NCI-H2196 treated with DMSO at 0.1 percent for 48 hours (cell line): Measurements from ENCODE around the gene HSD3B2.
"Not testable (repeated sequence)": the region's sequence is repeated elsewhere in the genome, so short reads cannot be mapped to it uniquely, and the experiment has no call there.

ENCODE experiments used
- DNase-seq: peaks from one replicate; lab custom pipeline; 2025; ENCODE audit not compliant: unreplicated experiment; lab: John Stamatoyannopoulos, UW

Gene HSD3B2

DNA sequence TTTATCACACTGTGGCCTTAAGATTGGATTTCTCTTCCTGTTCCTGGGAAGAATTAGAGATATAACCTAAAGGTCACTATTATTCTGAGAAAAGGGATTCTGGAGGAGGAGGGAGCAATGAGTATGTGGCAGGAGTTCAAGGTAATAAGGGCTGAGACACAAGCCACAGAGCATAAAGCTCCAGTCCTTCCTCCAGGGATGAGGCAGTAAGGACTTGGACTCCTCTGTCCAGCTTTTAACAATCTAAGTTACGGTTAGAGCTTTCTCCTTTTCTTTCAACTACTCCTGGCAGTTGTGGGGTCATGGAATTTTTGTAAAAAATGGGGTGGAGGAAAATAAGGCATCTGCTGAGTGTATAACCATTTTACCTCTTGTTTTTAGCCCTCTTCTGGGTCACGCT, at the start of gene HSD3B2:
Gene HSD3B2 (plus strand): TSS at position 201 of the 400 bp plus-strand sequence. CDS start 270 bp downstream, outside the sequence.
- DNase-seq = no peak

DNA sequence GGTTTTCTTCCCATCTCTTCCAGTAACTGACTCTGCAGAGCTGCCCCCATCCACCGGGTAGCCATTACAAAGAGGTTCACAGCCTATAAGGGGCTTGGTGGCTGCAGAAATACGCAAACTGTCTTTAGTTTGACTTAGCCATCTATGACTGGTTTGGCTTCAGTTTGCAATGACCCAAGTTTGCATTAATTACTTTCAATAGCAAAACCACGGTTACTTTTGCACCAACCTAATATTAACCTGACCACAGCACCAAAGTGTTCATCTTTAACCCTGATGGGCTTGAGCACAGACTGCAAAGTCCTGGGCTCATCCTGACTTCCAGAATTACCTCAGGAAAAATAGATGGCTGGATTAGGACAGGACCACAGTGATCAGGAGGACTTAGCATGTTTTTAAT, 48.5 kb upstream of the HSD3B2 start:
- DNase-seq = no peak

DNA sequence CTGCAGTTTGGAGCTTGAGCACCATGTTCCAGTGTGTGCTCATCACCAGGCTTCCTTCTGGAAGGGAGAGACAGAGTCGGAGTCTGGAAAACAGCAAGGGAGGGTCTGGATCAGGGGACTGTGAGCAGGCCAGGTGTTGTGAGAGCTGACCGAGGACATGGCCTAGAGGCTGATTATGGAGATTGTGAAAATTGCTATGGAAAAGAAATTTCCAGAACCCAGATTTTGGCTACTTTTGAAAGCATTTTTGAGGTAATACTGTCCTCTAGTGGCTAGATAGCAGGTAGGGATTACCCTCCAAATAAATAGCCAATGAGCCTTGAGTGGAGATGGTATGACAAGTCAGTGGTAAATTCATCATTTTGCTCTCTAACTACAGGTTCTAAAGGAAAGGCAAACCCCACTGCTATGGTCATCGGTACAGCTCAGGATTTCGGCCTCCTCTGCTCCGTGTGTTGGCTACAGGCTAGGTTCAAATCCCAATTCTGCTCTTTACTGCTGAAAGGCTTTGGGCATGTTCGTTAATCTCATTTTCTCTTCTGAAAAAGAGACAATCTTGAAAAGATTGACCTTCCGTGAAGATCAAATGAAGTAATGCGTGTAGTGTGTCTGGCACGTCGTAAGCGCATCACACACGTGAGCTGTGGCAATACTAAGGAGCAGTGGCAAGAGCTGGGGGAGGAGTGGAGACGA, 47.4 kb upstream of the HSD3B2 start:
- DNase-seq = no peak

DNA sequence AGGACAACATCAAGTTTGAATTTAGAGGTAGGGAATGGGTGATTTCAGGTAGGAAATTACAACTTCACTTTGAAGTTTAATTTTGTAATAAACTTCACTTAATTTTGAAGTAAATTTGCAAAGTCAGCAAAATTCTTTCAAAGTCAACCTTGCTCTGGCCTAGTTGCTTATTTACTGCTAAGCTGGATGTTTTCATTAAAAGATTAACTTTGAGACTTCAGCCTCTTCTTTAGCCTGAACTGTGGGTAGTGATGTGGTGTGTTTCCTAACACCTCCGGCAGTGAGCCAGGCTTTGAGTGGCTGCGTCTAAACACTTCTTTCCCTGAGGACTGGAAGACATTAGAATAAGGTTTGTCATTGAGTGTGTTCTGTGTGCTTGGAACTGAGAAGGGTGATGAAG, 46.4 kb upstream of the HSD3B2 start, which contains the start of gene HAO2:
Gene HAO2 (plus strand): TSS at position 232 of the 400 bp plus-strand sequence. CDS start 12,301 bp downstream, outside the sequence.
- no peak for DNase-seq

DNA sequence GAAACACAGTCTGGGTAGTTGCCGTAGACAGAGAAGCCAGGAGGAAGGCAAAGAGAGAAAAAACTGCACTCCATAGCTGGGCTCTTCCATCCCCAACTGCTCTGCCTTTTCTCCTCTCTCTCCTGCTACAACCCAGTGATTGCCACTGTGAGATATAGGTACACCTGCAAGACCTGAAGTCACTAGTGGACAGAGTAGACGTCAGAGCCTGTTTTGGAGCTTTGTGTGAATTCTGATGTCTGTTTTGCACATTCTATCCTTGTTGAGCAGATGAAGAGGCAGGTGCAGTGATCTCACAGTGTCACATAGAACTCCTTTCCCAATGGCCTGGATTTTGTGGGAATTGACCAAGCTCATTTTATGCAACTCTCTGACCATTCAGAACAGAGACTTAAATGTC, 44.2 kb upstream of the HSD3B2 start:
- DNase-seq = no peak

DNA sequence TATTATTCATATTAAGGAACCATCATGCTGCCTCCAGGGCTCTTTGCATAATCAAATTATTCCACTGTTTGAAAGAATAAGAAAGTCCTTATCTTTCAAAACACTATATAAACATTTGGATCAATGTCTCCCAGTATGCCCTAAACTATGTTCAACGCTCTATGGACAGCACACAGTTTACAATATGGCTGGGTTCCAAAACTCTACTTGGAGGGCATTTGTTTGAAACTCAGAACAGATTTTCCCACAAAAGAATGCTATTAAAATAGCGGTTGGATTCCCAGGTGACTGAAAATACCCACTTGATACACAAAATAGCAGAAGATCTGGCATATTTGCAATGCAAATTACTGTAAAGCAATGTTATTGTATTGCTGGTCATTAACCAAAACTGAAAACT, 43.1 kb upstream of the HSD3B2 start:
- DNase-seq = no peak

DNA sequence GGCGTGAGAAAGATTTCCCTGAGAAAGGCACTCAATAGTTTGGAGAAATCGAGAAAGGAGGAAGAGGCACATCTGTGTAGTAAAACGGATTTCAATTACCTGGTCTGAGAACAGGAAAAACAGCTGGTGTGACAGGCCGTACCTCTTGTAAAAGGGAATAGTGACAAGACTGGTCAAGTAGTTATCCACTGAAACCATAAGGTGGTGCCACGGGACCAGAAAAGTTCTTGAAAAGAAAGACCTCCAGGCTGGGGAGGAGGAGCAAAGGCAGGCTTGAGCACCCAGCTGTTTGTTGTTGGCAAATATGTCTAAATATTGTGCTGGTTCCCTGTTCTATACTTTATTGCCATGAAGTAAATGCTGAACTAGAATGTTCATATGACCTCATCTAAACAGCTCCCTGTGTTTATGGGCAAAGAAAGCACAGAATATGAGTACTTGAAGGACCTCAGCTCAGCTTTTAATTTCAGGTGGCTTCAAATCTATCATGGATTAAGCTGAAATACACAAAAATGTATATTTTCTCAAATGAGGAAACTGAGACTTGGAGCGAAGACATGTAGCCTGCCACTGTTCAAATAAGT, 42.4 kb upstream of the HSD3B2 start:
- no peak for DNase-seq

DNA sequence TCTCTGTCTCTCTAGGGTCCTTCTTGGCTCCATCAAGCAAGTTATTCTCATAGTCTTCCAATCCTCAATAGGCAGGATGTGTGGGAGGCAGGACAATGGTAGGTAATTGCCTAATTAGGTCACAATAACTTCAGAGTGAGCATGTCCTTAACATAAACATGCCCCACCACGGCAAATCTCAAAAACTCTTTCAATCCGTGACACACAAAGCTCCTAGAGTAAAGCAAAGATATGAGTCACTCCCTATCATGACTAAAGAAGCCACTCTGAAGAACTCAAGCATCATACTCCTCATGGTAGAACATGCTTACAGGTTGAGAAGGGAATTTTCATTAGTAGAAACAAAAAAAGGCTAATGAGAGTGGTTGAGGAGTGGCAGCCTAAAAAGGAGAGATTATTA, 41.5 kb upstream of the HSD3B2 start:
- DNase-seq = no peak

DNA sequence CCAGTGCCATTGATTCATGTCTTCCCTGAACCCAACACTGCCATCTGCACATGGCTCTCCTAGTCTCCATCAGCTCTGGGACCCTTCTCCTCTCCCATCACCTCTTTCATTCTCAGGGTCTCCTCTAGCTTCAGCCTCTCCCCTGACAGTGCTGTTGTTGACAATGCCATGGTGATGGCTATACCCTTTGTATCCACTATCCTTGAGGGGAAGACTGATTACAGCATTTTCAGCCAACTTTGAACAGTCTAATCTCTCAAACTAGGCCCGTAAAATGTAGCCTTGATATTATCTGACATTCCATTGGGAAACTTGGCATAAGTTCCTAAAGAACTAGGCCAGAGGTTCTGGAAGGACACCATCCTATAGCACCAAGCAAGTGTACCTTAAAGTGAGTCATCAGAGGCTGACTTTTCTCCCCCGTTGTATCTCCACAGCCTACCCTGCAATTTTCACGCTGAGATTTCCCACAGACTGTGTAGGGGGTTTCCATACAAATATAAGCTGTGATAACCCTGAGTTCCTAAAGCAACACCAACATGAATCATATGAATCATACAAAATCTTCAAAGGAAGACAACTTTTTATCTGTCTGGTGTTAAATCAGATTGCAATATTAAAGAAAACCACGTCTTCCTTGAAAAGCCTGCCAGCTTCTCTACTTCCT, 40.6 kb upstream of the HSD3B2 start:
- DNase-seq = no peak

DNA sequence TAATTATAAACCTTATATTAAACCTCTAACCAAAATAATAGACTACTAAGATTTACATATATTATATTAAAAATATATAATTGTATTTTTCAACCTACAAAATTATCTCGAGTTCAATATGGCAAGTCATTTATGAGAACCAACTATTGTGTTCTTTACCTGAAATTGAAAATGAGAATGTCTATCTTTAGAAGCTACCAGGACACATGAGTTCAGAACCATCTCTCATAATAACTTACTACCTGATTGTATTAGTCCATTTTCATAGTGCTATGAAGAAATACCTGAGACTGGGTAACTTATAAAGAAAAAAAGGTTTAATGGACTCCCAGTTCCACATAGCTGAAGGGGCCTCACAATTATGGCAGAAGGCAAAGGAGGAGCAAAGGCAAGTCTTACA, 39.6 kb upstream of the HSD3B2 start:
- DNase-seq = no peak

DNA sequence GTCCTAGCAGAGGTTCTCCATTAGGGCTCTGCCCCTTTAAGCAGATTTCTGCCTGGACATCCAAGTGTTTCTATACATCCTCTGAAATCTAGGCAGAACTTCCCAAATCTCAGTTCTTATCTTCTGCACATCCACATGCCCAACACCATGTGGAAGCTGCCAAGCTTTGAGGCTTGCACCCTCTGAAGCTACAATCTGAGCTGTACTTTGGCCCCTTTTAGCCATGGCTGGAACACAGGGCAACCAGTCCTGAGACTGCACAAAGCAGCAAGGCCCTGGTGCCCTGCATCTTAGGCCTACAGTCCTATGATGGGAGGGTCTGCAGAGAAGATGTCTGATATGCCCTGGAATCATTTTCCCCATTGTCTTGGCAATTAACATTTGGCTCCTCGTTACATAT, 38.4 kb upstream of the HSD3B2 start:
- DNase-seq = no peak

DNA sequence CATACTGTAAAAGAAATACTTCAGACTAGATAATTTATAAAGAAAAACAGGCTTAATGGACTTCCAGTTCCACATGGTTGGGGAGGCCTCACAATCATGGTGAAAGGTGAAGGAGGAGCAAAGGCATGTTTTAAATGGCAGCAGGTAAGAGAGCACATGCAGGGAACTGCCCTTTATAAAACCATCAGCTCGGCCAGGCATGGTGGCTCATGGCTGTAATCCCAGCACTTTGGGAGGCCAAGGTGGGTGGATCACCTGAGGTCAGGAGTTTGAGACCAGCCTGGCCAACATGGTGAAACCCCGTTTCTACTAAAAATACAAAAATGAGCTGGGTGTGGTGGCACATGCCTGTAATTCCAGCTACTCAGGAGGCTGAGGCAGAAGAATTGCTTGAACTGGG, 37.4 kb upstream of the HSD3B2 start:
- DNase-seq = not testable (repeated sequence)

DNA sequence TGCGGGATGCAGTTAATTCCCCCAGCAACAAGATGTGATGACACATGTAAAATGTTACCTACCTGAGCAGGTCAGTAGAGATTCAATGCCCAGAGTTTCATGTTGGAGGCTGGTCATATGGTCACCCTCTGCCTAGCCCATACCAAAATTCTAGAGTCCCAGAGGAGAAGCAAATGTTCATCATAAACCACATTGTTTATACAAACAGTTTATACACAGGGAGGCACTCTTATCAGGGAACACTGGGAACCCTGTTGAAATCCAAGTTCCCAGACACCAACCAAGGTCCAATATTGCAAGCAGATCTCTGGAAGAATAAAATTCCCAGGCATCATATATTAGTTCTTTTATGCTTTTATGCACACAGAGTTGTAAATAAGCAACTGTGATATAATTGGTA, 35.8 kb upstream of the HSD3B2 start:
- no peak for DNase-seq

DNA sequence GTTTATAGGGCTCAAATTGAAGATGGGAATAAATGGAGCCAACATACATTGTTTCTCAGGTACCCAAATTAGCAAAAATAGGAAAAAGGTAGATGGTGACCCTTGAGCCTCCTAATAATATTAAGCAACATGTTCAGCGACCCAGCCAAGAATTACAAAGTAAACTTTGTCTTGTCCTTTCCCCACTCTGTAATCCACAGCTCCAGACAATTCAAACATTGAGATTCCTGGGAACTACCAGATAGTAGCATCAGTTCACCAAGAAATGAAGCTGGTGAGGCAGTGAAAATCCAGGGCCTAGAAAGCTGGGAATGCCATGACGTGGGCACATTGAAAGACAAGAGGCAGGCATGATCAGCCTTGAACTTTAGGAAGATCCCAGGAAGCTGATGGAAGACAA, 34.6 kb upstream of the HSD3B2 start:
- DNase-seq = no peak

DNA sequence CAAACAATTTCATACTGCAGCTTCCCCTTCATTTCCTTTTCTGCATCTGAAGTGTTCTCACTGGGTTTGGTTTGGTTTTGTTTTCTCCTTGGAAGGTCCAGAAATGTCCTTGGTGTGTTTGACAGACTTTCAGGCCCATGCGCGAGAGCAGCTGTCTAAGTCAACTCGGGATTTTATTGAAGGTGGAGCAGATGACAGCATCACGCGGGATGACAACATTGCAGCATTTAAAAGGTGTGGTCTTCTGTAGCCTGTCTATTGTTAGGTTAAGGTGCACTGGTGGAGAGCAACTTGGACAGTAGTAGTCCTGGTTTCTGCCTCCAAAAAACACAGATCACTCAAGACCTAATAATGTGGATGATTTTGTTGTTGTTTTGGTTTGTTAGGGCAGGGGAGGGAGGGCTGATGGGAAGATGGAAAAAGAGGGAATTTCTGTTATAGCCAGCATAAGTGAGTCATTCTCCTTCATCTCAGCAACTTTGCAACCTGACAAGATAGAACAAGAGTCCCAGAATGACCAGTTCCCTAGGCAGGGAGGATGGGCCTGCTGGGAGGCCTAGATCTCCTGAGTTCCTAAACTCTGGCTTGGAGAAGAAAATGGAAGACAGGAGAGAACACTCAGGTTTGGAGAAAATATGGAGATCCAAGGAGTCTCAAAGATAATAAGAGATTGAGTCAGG, 33.8 kb upstream of the HSD3B2 start:
- no peak for DNase-seq

DNA sequence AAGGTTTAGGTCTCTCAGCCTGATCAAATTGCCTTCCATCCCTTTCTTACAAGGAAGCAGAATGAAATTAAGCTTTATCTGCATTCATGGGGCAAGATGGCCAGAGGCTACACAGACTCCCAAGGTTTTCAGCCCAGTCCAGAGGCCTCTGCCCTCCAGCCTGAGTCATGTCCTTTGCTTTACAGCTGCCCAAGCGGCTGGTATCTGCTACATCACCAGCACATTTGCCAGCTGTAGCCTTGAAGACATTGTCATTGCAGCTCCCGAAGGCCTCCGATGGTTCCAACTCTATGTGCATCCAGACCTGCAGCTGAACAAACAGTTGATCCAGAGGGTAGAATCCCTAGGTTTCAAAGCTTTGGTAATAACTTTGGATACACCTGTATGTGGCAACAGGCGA, 30.4 kb upstream of the HSD3B2 start:
- DNase-seq = no peak

DNA sequence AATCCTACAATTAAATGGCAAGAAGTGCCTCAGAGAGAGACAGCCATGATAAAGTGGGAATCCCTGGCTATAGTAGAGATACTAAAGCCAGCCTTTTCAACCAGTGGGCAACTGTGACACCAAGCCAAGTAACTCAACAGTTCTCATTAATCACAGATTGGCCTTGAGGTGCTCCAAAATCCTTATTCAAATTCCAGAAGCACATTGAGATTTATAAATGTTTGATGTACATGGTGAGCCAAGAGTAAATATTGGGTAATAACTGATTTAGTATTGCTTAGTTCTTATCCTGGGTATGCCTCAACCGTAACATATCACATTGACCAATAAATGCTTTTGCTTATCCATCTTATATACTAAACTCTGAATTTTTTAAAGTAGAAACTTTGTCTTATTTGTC, 29.3 kb upstream of the HSD3B2 start:
- DNase-seq = no peak

DNA sequence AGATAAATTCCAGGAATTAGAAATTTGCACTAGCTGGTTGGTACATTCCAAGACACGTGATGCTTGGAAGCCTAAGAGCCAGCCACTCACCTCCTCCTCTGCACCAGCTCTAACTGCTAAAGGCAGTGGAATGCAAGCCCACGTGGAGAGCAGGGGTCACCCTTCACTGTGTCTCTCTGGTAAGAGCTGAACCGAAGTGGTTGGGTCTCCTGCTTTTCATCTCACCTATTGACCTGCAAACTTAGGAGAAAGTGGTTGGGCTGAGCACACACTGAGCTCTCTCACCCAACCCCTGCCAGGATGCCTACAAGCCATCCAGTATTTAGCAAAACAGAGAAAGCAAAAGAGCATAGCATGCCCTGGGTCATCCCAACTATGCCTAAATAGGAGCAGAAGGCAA, 27.1 kb upstream of the HSD3B2 start:
- no peak for DNase-seq

DNA sequence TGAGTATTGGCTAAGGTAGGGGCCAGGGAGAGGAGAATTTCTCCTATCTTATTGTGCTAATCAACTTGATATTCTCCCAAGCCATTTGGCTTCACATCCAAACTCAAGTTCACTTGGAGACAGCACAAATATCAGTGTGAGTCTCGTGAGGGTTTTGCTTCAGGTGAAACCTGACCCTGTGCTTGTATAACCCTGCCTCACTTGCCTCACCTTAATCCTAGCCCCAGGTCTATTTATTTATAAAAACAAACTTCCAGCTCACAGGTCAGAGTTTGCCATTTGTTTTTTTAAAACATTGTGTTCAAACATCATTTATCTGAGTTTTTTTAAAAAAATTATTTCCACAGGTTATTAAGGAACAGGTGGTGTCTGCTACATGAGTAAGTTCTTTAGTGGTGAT, 26.5 kb upstream of the HSD3B2 start:
- DNase-seq = no peak

DNA sequence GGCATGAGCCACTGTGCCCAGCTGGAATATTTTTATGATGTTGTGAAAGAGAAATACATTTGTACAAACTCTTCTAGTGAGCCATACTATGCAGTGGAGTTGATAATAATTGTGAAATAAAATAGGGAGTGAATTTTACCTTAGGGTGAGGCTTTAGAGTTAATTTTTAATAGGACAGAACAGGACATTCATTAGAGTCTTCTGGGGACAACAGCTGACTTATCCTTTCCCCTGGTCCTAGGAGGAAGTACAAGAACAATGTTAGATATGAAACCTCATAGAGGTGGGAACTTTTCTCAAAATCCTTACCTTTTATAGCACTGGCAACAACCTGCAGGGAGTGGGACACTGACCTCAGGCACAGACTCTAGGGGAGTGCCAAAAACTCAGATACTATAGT, 24.4 kb upstream of the HSD3B2 start:
- no peak for DNase-seq

DNA sequence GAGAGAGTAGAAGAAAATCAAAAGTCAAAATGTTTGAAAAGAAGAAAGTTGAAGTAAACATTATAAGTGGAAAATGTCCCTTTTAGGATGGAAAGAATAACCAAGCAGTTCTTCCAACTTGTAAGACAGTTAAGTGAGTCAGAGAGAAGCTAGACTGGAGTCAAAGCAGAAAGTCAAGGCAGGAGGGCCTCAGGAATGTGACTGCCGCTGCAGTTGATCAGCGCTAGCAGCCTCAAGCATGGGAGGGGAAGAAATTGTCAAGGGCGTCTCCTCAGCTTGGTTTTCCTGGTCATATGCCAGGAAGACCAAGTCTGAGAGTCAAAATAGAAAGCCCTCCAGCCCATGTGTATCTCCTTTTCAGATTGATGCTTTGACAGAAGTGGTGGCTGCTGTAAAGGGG, 23.2 kb upstream of the HSD3B2 start:
- no peak for DNase-seq

DNA sequence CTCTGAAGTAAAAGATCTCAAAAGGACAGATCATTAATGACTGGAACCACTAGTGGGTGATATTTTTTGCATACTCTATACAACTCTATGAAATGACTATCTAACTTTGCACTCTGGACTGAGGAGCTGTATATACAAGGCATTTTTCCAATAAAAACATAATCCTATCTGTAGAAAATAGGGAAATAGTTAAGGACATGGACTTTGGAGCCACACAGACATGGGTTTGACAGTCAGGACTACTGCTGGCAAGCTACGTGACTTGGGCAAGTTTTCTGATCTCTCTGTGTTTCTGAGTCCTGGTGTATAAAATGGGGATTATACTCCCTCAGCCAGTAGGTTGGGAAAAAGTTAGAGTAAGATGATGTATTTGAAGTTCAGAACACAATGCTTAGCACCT, 20.9 kb upstream of the HSD3B2 start:
- DNase-seq = no peak
